ENCODE measurements around the gene DDAH1. TPM values are rescaled to one million over a fixed set of nuclear protein-coding genes. Genes with fewer than 3 reads are reported as not detected.

Gene DDAH1
- total and polyA plus RNA-seq, 4 donors = 25.8 to 42.7 (median 31.7) TPM

DNA sequence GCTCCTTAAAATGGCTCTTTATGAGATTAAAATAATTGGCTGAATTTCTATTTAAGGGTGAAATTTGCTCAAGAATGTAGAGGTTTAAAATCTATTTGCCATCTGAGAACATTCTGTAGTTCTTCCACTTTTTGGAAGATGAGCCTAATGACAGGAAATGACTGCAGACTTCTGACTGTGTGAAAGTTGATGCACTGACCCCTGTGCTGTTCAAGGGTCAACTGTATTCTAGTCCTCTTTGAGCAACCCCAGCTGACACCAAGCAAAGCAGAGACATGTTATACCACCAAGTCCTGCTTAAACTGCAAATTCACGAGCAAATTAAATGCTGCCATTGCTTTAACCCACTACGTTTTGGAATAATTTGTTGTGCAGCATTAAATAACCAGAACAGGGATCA, 26.6 kb downstream of the DDAH1 start:
- WGBS = 33% methylated on average over 2 of the region's 2 CpGs
- no peaks in the 10 kb centered on the region for H3K9me3 ChIP-seq (ENCODE audit: control insufficient read depth in 4 of 4, low read length in 3 of 4)
- no peaks in the 10 kb centered on the region for H3K27me3 ChIP-seq (ENCODE audit: control insufficient read depth in 4 of 4, insufficient read depth in 4 of 4, low read length in 3 of 4)
- no peaks in the 10 kb centered on the region for H3K36me3 ChIP-seq (ENCODE audit: control insufficient read depth in 4 of 4, insufficient read depth in 3 of 4, low read depth in 1 of 4, low read length in 3 of 4)
- peak overlapping the region; percentile 45 to 61 for H3K27ac ChIP-seq (ENCODE audit: low read depth in 1 of 2, low read length in 2 of 2)
- TF ChIP-seq, protein P1, sequence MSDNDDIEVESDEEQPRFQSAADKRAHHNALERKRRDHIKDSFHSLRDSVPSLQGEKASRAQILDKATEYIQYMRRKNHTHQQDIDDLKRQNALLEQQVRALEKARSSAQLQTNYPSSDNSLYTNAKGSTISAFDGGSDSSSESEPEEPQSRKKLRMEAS (IDR thresholded peaks at IDR 0.05) = peak; percentile 34
- TF ChIP-seq, protein P2, sequence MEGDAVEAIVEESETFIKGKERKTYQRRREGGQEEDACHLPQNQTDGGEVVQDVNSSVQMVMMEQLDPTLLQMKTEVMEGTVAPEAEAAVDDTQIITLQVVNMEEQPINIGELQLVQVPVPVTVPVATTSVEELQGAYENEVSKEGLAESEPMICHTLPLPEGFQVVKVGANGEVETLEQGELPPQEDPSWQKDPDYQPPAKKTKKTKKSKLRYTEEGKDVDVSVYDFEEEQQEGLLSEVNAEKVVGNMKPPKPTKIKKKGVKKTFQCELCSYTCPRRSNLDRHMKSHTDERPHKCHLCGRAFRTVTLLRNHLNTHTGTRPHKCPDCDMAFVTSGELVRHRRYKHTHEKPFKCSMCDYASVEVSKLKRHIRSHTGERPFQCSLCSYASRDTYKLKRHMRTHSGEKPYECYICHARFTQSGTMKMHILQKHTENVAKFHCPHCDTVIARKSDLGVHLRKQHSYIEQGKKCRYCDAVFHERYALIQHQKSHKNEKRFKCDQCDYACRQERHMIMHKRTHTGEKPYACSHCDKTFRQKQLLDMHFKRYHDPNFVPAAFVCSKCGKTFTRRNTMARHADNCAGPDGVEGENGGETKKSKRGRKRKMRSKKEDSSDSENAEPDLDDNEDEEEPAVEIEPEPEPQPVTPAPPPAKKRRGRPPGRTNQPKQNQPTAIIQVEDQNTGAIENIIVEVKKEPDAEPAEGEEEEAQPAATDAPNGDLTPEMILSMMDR (IDR thresholded peaks at IDR 0.05; ENCODE audit: low read depth, low read length, missing input control) = no peak
- TF ChIP-seq JUND (IDR thresholded peaks at IDR 0.05) (peak; percentile 46 to 75), NR2F2 (IDR thresholded peaks at IDR 0.05) (peak; percentile 96), RAD21 (IDR thresholded peaks at IDR 0.05) (peak; percentile 34 to 61), RXRA (IDR thresholded peaks at IDR 0.05) (peak; percentile 94 to 96), FOXA1 (IDR thresholded peaks at IDR 0.05) (no peak), FOXA2 (IDR thresholded peaks at IDR 0.05) (no peak), YY1 (IDR thresholded peaks at IDR 0.05) (peak; percentile 51), HNF4A (conservative IDR thresholded peaks at IDR 0.05) (peak; percentile 93), EGR1 (IDR thresholded peaks at IDR 0.05; ENCODE audit: low read depth in 2 of 2) (peak in 1 of 2 donors; percentile 44), HNF4G (IDR thresholded peaks at IDR 0.05) (peak; percentile 84), TAF1 (conservative IDR thresholded peaks at IDR 0.05) (no peak), GABPA (IDR thresholded peaks at IDR 0.05 in 1 of 2, conservative IDR thresholded peaks at IDR 0.05 in 1 of 2) (peak in 1 of 2 donors; percentile 72), SP1 (IDR thresholded peaks at IDR 0.05) (peak; percentile 88)
- TF ChIP-seq, protein P3, sequence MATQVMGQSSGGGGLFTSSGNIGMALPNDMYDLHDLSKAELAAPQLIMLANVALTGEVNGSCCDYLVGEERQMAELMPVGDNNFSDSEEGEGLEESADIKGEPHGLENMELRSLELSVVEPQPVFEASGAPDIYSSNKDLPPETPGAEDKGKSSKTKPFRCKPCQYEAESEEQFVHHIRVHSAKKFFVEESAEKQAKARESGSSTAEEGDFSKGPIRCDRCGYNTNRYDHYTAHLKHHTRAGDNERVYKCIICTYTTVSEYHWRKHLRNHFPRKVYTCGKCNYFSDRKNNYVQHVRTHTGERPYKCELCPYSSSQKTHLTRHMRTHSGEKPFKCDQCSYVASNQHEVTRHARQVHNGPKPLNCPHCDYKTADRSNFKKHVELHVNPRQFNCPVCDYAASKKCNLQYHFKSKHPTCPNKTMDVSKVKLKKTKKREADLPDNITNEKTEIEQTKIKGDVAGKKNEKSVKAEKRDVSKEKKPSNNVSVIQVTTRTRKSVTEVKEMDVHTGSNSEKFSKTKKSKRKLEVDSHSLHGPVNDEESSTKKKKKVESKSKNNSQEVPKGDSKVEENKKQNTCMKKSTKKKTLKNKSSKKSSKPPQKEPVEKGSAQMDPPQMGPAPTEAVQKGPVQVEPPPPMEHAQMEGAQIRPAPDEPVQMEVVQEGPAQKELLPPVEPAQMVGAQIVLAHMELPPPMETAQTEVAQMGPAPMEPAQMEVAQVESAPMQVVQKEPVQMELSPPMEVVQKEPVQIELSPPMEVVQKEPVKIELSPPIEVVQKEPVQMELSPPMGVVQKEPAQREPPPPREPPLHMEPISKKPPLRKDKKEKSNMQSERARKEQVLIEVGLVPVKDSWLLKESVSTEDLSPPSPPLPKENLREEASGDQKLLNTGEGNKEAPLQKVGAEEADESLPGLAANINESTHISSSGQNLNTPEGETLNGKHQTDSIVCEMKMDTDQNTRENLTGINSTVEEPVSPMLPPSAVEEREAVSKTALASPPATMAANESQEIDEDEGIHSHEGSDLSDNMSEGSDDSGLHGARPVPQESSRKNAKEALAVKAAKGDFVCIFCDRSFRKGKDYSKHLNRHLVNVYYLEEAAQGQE (IDR thresholded peaks at IDR 0.05) = peak; percentile 37
- TF ChIP-seq, protein P4, sequence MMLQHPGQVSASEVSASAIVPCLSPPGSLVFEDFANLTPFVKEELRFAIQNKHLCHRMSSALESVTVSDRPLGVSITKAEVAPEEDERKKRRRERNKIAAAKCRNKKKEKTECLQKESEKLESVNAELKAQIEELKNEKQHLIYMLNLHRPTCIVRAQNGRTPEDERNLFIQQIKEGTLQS (IDR thresholded peaks at IDR 0.05) = peak; percentile 37
- TF ChIP-seq, protein P5, sequence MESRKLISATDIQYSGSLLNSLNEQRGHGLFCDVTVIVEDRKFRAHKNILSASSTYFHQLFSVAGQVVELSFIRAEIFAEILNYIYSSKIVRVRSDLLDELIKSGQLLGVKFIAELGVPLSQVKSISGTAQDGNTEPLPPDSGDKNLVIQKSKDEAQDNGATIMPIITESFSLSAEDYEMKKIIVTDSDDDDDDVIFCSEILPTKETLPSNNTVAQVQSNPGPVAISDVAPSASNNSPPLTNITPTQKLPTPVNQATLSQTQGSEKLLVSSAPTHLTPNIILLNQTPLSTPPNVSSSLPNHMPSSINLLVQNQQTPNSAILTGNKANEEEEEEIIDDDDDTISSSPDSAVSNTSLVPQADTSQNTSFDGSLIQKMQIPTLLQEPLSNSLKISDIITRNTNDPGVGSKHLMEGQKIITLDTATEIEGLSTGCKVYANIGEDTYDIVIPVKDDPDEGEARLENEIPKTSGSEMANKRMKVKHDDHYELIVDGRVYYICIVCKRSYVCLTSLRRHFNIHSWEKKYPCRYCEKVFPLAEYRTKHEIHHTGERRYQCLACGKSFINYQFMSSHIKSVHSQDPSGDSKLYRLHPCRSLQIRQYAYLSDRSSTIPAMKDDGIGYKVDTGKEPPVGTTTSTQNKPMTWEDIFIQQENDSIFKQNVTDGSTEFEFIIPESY (IDR thresholded peaks at IDR 0.05) = peak; percentile 12
- H3K9ac ChIP-seq (ENCODE audit: low read depth in 1 of 2, low read length in 2 of 2) = no peak overlapping the region
- peaks cover 4 to 13% (median 12%) of the 10 kb centered on the region in 4 donors for H3K4me1 ChIP-seq (ENCODE audit: control insufficient read depth in 4 of 4, insufficient read depth in 4 of 4, low read length in 3 of 4)
- DNase-seq (ENCODE audit: low spot score) = no peak
- H3K4me3 ChIP-seq (ENCODE audit: low read depth in 1 of 3, low read length in 3 of 3) = no peak overlapping the region
